ENCODE measurements around the gene PSMB9. TPM values are rescaled to one million over a fixed set of nuclear protein-coding genes. Genes with fewer than 3 reads are reported as not detected.

The PSMB9 gene
- total and polyA plus RNA-seq, 2 experiments from 2014 or later = 3.3 TPM; not detected in 1

- Histone ChIP-seq H3K4me3 (no peak overlapping the region), H3K27me3 (no peaks in the 10 kb centered on the region), H3K9me3 (ENCODE audit: low read depth) (no peaks in the 10 kb centered on the region), H3K4me1 (ENCODE audit: insufficient read depth) (peaks cover 7% of the 10 kb centered on the region), H3K36me3 (replicated peaks; ENCODE audit: insufficient read depth, low read depth) (no peaks in the 10 kb centered on the region), H3K27ac (no peak overlapping the region), H3K4me2 (no peak overlapping the region), H2AFZ (no peak overlapping the region), H4K20me1 (ENCODE audit: insufficient read depth, poor library complexity, severe bottlenecking) (no peaks in the 10 kb centered on the region), H3K79me2 (no peaks in the 10 kb centered on the region), H3K9me2 (replicated peaks; ENCODE audit: insufficient read depth) (no peaks in the 10 kb centered on the region)
- DNase-seq (ENCODE audit: low spot score) = no peak
- WGBS (ENCODE audit: low lambda C conversion rate, missing lambda C conversion rate) = 88% methylated on average over 15 of the region's 15 CpGs
- TF ChIP-seq EZH2phosphoT487 (IDR thresholded peaks at IDR 0.05; ENCODE audit: low read depth, severe bottlenecking, unreplicated experiment) (no peak), EZH2 (IDR thresholded peaks at IDR 0.05; ENCODE audit: borderline replicate concordance) (no peak), CTCF (IDR thresholded peaks at IDR 0.05; ENCODE audit: poor library complexity) (no peak)
Observed at GRCh38 chr6:32839356-32839755, 14.6 kb upstream of the PSMB9 start.

- Histone ChIP-seq H2AFZ (no peak overlapping the region), H3K9me3 (ENCODE audit: low read depth) (no peaks in the 10 kb centered on the region), H3K4me1 (ENCODE audit: insufficient read depth) (peaks cover 7% of the 10 kb centered on the region), H3K9me2 (replicated peaks; ENCODE audit: insufficient read depth) (no peaks in the 10 kb centered on the region), H3K4me2 (no peak overlapping the region), H4K20me1 (ENCODE audit: insufficient read depth, poor library complexity, severe bottlenecking) (no peaks in the 10 kb centered on the region), H3K36me3 (replicated peaks; ENCODE audit: insufficient read depth, low read depth) (no peaks in the 10 kb centered on the region), H3K4me3 (no peak overlapping the region), H3K27ac (no peak overlapping the region), H3K27me3 (no peaks in the 10 kb centered on the region), H3K79me2 (no peaks in the 10 kb centered on the region)
- no peak for TF ChIP-seq EZH2phosphoT487 (IDR thresholded peaks at IDR 0.05; ENCODE audit: low read depth, severe bottlenecking, unreplicated experiment)
- no peak for TF ChIP-seq EZH2 (IDR thresholded peaks at IDR 0.05; ENCODE audit: borderline replicate concordance)
- TF ChIP-seq CTCF (IDR thresholded peaks at IDR 0.05; ENCODE audit: poor library complexity) = no peak
- no peak for DNase-seq (ENCODE audit: low spot score)
- WGBS (ENCODE audit: low lambda C conversion rate, missing lambda C conversion rate) = 85% methylated on average over 9 of the region's 9 CpGs
Observed at GRCh38 chr6:32840604-32841246, 13.3 kb upstream of the PSMB9 start.

- Histone ChIP-seq H3K36me3 (replicated peaks; ENCODE audit: insufficient read depth, low read depth) (no peaks in the 10 kb centered on the region), H3K9me2 (replicated peaks; ENCODE audit: insufficient read depth) (no peaks in the 10 kb centered on the region), H3K4me3 (no peak overlapping the region), H4K20me1 (ENCODE audit: insufficient read depth, poor library complexity, severe bottlenecking) (no peaks in the 10 kb centered on the region), H3K4me1 (ENCODE audit: insufficient read depth) (peaks cover 7% of the 10 kb centered on the region), H3K9me3 (ENCODE audit: low read depth) (no peaks in the 10 kb centered on the region), H3K79me2 (no peaks in the 10 kb centered on the region), H3K27ac (no peak overlapping the region), H3K27me3 (no peaks in the 10 kb centered on the region), H3K4me2 (no peak overlapping the region), H2AFZ (no peak overlapping the region)
- 95% methylated on average over 6 of the region's 6 CpGs for WGBS (ENCODE audit: low lambda C conversion rate, missing lambda C conversion rate)
- DNase-seq (ENCODE audit: low spot score) = no peak
- TF ChIP-seq EZH2phosphoT487 (IDR thresholded peaks at IDR 0.05; ENCODE audit: low read depth, severe bottlenecking, unreplicated experiment) (no peak), CTCF (IDR thresholded peaks at IDR 0.05; ENCODE audit: poor library complexity) (no peak), EZH2 (IDR thresholded peaks at IDR 0.05; ENCODE audit: borderline replicate concordance) (no peak)
Observed at GRCh38 chr6:32842021-32842650, 11.9 kb upstream of the PSMB9 start.
